ENCODE measurements around the gene OR10G2.
"Not testable (repeated sequence)": the region's sequence is repeated elsewhere in the genome, so short reads cannot be mapped to it uniquely, and the experiment has no call there.

Gene OR10G2

GRCh38 chr14:21634840-21635239 lies at the start of gene OR10G2:
Gene OR10G2 (minus strand): TSS chr14:21634940. CDS start chr14:21634842, 98 bp downstream.
- no peak for DNase-seq (ENCODE audit: low read depth)

GRCh38 chr14:21680072-21680471 lies 45.3 kb upstream of the OR10G2 start:
- DNase-seq (ENCODE audit: low read depth) = no peak

- DNase-seq (ENCODE audit: low read depth) = no peak
These were observed 40.8 kb upstream of the OR10G2 start for GRCh38 chr14:21675566-21675965.

GRCh38 chr14:21673718-21674117 lies 39.0 kb upstream of the OR10G2 start, which contains the start of gene OR4E1:
Gene OR4E1 (minus strand): TSS chr14:21673818. CDS start chr14:21670935, 2,883 bp downstream.
- no peak for DNase-seq (ENCODE audit: low read depth)

- DNase-seq (ENCODE audit: low read depth) = no peak
These were observed 37.4 kb upstream of the OR10G2 start for GRCh38 chr14:21672116-21672515.

GRCh38 chr14:21671371-21671770 lies 36.6 kb upstream of the OR10G2 start:
- no peak for DNase-seq (ENCODE audit: low read depth)

GRCh38 chr14:21669284-21669683 lies 34.5 kb upstream of the OR10G2 start:
- no peak for DNase-seq (ENCODE audit: low read depth)

GRCh38 chr14:21668377-21668776 lies 33.6 kb upstream of the OR10G2 start:
- DNase-seq (ENCODE audit: low read depth) = no peak

GRCh38 chr14:21656980-21657379 lies 22.2 kb upstream of the OR10G2 start:
- DNase-seq (ENCODE audit: low read depth) = no peak

- DNase-seq (ENCODE audit: low read depth) = no peak
These were observed 19.5 kb upstream of the OR10G2 start for GRCh38 chr14:21654215-21654614.

- DNase-seq (ENCODE audit: low read depth) = no peak
These were observed 18.7 kb upstream of the OR10G2 start, which contains the start of gene OR4E2 for GRCh38 chr14:21653331-21653885. Gene OR4E2 (plus strand): TSS chr14:21653835. CDS start chr14:21665083, 11,248 bp downstream.

- no peak for DNase-seq (ENCODE audit: low read depth)
These were observed 17.6 kb upstream of the OR10G2 start for GRCh38 chr14:21652209-21652808.

GRCh38 chr14:21647380-21647779 lies 12.6 kb upstream of the OR10G2 start:
- DNase-seq (ENCODE audit: low read depth) = no peak

- DNase-seq (ENCODE audit: low read depth) = no peak
These were observed 8.7 kb upstream of the OR10G2 start for GRCh38 chr14:21643407-21643806.

- DNase-seq (ENCODE audit: low read depth) = no peak
These were observed 7.9 kb upstream of the OR10G2 start for GRCh38 chr14:21642683-21643082.

GRCh38 chr14:21631084-21631483 lies 3.7 kb downstream of the OR10G2 start:
- DNase-seq (ENCODE audit: low read depth) = no peak

- not testable (repeated sequence) for DNase-seq (ENCODE audit: low read depth)
These were observed 4.2 kb downstream of the OR10G2 start for GRCh38 chr14:21630503-21630902.

GRCh38 chr14:21626491-21627230 lies 8.1 kb downstream of the OR10G2 start:
- DNase-seq (ENCODE audit: low read depth) = no peak

GRCh38 chr14:21617614-21618013 lies 17.1 kb downstream of the OR10G2 start:
- DNase-seq (ENCODE audit: low read depth) = no peak

- no peak for DNase-seq (ENCODE audit: low read depth)
These were observed 20.5 kb downstream of the OR10G2 start for GRCh38 chr14:21614240-21614639.

GRCh38 chr14:21612324-21612723 lies 22.4 kb downstream of the OR10G2 start:
- no peak for DNase-seq (ENCODE audit: low read depth)

GRCh38 chr14:21602181-21602580 lies 32.6 kb downstream of the OR10G2 start:
- not testable (repeated sequence) for DNase-seq (ENCODE audit: low read depth)

GRCh38 chr14:21589317-21589716 lies 45.4 kb downstream of the OR10G2 start:
- DNase-seq (ENCODE audit: low read depth) = no peak
